Smooth muscle cell (in vitro differentiated cells): Measurements from ENCODE around the gene NT5DC3. TPM values are rescaled to one million over a fixed set of nuclear protein-coding genes. Genes with fewer than 3 reads are reported as not detected.

Experiments used
- DNase-seq: peaks from one replicate; lab custom pipeline; 2025; ENCODE audit not compliant: unreplicated experiment; lab: John Stamatoyannopoulos, UW
- H2AFZ ChIP-seq: fragments of 200-600 bp; sonication (generic); 2 replicates; pipeline ENCODE4 v1.6.0; 2016; ENCODE audit warnings: antibody characterized with exemption, low read depth, mild to moderate bottlenecking
- H3F3A ChIP-seq: fragments of 200-600 bp; sonication (generic); 2 replicates; pipeline ENCODE4 v1.6.0; 2017; ENCODE audit warnings: antibody characterized with exemption, low read depth
- H3K27ac ChIP-seq: fragments of 200-600 bp; sonication (generic); 2 replicates; pipeline ENCODE4 v1.5.1; 2016; ENCODE audit warnings: low read depth, mild to moderate bottlenecking
- H3K27me3 ChIP-seq: fragments of 200-600 bp; sonication (generic); 2 replicates; pipeline ENCODE4 v1.6.1; 2016; ENCODE audit warnings: low read depth, mild to moderate bottlenecking
- H3K36me3 ChIP-seq: fragments of 200-600 bp; sonication (generic); 2 replicates; pipeline ENCODE4 v1.5.1; 2016; ENCODE audit warnings: low read depth
- H3K4me1 ChIP-seq: fragments of 200-600 bp; sonication (generic); 2 replicates; pipeline ENCODE4 v1.5.1; 2016; ENCODE audit warnings: low read depth
- H3K4me2 ChIP-seq: fragments of 200-600 bp; sonication (generic); 2 replicates; pipeline ENCODE4 v1.6.0; 2016; ENCODE audit warnings: mild to moderate bottlenecking
- H3K4me3 ChIP-seq: fragments of 200-600 bp; sonication (generic); 2 replicates; pipeline ENCODE4 v1.5.1; 2016; ENCODE audit warnings: mild to moderate bottlenecking
- H3K79me2 ChIP-seq: fragments of 200-600 bp; sonication (generic); 2 replicates; pipeline ENCODE4 v1.6.0; 2016; ENCODE audit warnings: low read depth, mild to moderate bottlenecking
- H3K9ac ChIP-seq: fragments of 200-600 bp; sonication (generic); 2 replicates; pipeline ENCODE4 v1.6.0; 2016; ENCODE audit warnings: low read depth
- H3K9me3 ChIP-seq: fragments of 200-600 bp; sonication (generic); replicated peaks from 2 replicates; pipeline ENCODE4 v1.5.1; 2016; ENCODE audit warnings: low read depth
- H4K20me1 ChIP-seq: fragments of 200-600 bp; sonication (generic); 2 replicates; pipeline ENCODE4 v1.6.0; 2016; ENCODE audit warnings: low read depth
- CTCF ChIP-seq: fragments of 200-600 bp; sonication (generic); IDR thresholded peaks from 2 replicates; pipeline ENCODE4 v1.5.1; 2017; ENCODE audit warnings: borderline replicate concordance, mild to moderate bottlenecking, antibody characterized with exemption; ENCODE audit not compliant: insufficient read depth, poor library complexity, severe bottlenecking
- WGBS: methylation state at CpG from one replicate; pipeline ENCODE4 v1.1.7; 2016; ENCODE audit warnings: low lambda C conversion rate; 5-methylcytosine and 5-hydroxymethylcytosine counted together
- polyA plus RNA-seq: library from polyadenylated mRNA; unstranded; fragments of >200 nt; fragmentation: Nextera tagmentation; extraction: Ambion mirVana; gene quantifications from 2 replicates; pipeline ENCODE4 v1.2.1, GENCODE V29; 2016
- total RNA-seq: library from RNA; depleted of rRNA; stranded (reverse); fragments of >200 nt; gene quantifications from 2 replicates; pipeline ENCODE4 v1.2.3, GENCODE V29; 2014

Gene NT5DC3
- total and polyA plus RNA-seq, 2 experiments from 2014 or later = 0.57 to 1.4 TPM

GRCh38 chr12:103809154-103809553 is 31.9 kb downstream of the NT5DC3 start:
- H3K9me3 ChIP-seq = no peaks in the 10 kb centered on the region
- no peaks in the 10 kb centered on the region for H4K20me1 ChIP-seq
- H3K4me2 ChIP-seq = no peak overlapping the region
- no peak overlapping the region for H2AFZ ChIP-seq
- peaks cover 6% of the 10 kb centered on the region for H3F3A ChIP-seq
- 94% methylated on average over 4 of the region's 4 CpGs for WGBS
- H3K27me3 ChIP-seq = no peaks in the 10 kb centered on the region
- H3K36me3 ChIP-seq = no peaks in the 10 kb centered on the region
- DNase-seq = no peak
- no peak overlapping the region for H3K9ac ChIP-seq
- H3K4me1 ChIP-seq = no peaks in the 10 kb centered on the region
- no peaks in the 10 kb centered on the region for H3K79me2 ChIP-seq
- no peak for TF ChIP-seq CTCF
- no peak overlapping the region for H3K27ac ChIP-seq
- no peak overlapping the region for H3K4me3 ChIP-seq

- H3K4me2 ChIP-seq = no peak overlapping the region
- DNase-seq = no peak
- peaks cover 6% of the 10 kb centered on the region for H3F3A ChIP-seq
- no peak overlapping the region for H3K27ac ChIP-seq
- H3K36me3 ChIP-seq = no peaks in the 10 kb centered on the region
- TF ChIP-seq CTCF = no peak
- H2AFZ ChIP-seq = no peak overlapping the region
- H3K9me3 ChIP-seq = no peaks in the 10 kb centered on the region
- no peaks in the 10 kb centered on the region for H3K27me3 ChIP-seq
- H3K79me2 ChIP-seq = no peaks in the 10 kb centered on the region
- no peaks in the 10 kb centered on the region for H3K4me1 ChIP-seq
- 97% methylated on average over 6 of the region's 6 CpGs for WGBS
- no peaks in the 10 kb centered on the region for H4K20me1 ChIP-seq
- H3K4me3 ChIP-seq = no peak overlapping the region
- H3K9ac ChIP-seq = no peak overlapping the region
Observed at GRCh38 chr12:103808239-103808880, 32.7 kb downstream of the NT5DC3 start.

GRCh38 chr12:103807561-103808238 is 33.3 kb downstream of the NT5DC3 start:
- Histone ChIP-seq H2AFZ (no peak overlapping the region), H4K20me1 (no peaks in the 10 kb centered on the region), H3K79me2 (no peaks in the 10 kb centered on the region), H3K27ac (no peak overlapping the region), H3K27me3 (no peaks in the 10 kb centered on the region), H3F3A (peaks cover 6% of the 10 kb centered on the region), H3K4me2 (no peak overlapping the region), H3K9ac (no peak overlapping the region), H3K4me3 (no peak overlapping the region), H3K36me3 (no peaks in the 10 kb centered on the region), H3K9me3 (no peaks in the 10 kb centered on the region), H3K4me1 (no peaks in the 10 kb centered on the region)
- 97% methylated on average over 9 of the region's 9 CpGs for WGBS
- no peak for DNase-seq
- no peak for TF ChIP-seq CTCF

- Histone ChIP-seq H3K79me2 (no peaks in the 10 kb centered on the region), H3K4me1 (no peaks in the 10 kb centered on the region), H2AFZ (no peak overlapping the region), H3K4me3 (no peak overlapping the region), H3K36me3 (no peaks in the 10 kb centered on the region), H3K9me3 (no peaks in the 10 kb centered on the region), H3K9ac (no peak overlapping the region), H3K4me2 (no peak overlapping the region), H3F3A (peaks cover 6% of the 10 kb centered on the region), H4K20me1 (no peaks in the 10 kb centered on the region), H3K27ac (no peak overlapping the region), H3K27me3 (no peaks in the 10 kb centered on the region)
- no peak for TF ChIP-seq CTCF
- no peak for DNase-seq
- WGBS = 93% methylated on average over 4 of the region's 4 CpGs
Observed at GRCh38 chr12:103806803-103807202, 34.2 kb downstream of the NT5DC3 start.
